ENCODE results near the gene MT1M.
A peak's percentile ranks its signal among the peaks of the same experiment; 100 is the strongest.

MT1M gene

GRCh38 chr16:56625943-56626654 lies 6.4 kb upstream of the MT1M start:
- no peak for DNase-seq (ENCODE audit: low read depth in 1 of 2, low spot score in 1 of 2)

GRCh38 chr16:56626685-56627084 lies 5.8 kb upstream of the MT1M start:
- no peak for DNase-seq (ENCODE audit: low read depth in 1 of 2, low spot score in 1 of 2)

- DNase-seq (ENCODE audit: low read depth in 1 of 2, low spot score in 1 of 2) = no peak
These were observed 3.7 kb upstream of the MT1M start for GRCh38 chr16:56628486-56629350.

- DNase-seq (ENCODE audit: low read depth in 1 of 2, low spot score in 1 of 2) = no peak
These were observed 2.9 kb upstream of the MT1M start for GRCh38 chr16:56629531-56629930.

- no peak for DNase-seq (ENCODE audit: low read depth in 1 of 2, low spot score in 1 of 2)
These were observed 2.3 kb upstream of the MT1M start for GRCh38 chr16:56630134-56630533.

GRCh38 chr16:56631197-56631596 lies 1.3 kb upstream of the MT1M start:
- DNase-seq (ENCODE audit: low read depth in 1 of 2, low spot score in 1 of 2) = no peak

GRCh38 chr16:56631832-56632155 lies 665 bp upstream of the MT1M start:
- DNase-seq (ENCODE audit: low read depth in 1 of 2, low spot score in 1 of 2) = no peak

GRCh38 chr16:56632848-56633365 lies 448 bp downstream of the MT1M start:
- DNase-seq (ENCODE audit: low read depth in 1 of 2, low spot score in 1 of 2) = no peak

- DNase-seq (ENCODE audit: low read depth in 1 of 2, low spot score in 1 of 2) = no peak
These were observed 1.1 kb downstream of the MT1M start for GRCh38 chr16:56633535-56633934.

- DNase-seq (ENCODE audit: low read depth in 1 of 2, low spot score in 1 of 2) = no peak
These were observed 2.4 kb downstream of the MT1M start for GRCh38 chr16:56634715-56635440.

GRCh38 chr16:56635441-56635967 lies 3.0 kb downstream of the MT1M start:
- DNase-seq (ENCODE audit: low read depth in 1 of 2, low spot score in 1 of 2) = no peak

- no peak for DNase-seq (ENCODE audit: low read depth in 1 of 2, low spot score in 1 of 2)
These were observed 4.4 kb downstream of the MT1M start for GRCh38 chr16:56636616-56637413.

GRCh38 chr16:56637814-56638750 lies 5.6 kb downstream of the MT1M start, which contains the start of gene MT1A:
MT1A (plus strand) TSS chr16:56638666; CDS start chr16:56638739, 73 bp downstream.
- DNase-seq (ENCODE audit: low read depth in 1 of 2, low spot score in 1 of 2) = no peak

GRCh38 chr16:56639045-56639444 lies 6.6 kb downstream of the MT1M start:
- no peak for DNase-seq (ENCODE audit: low read depth in 1 of 2, low spot score in 1 of 2)

- DNase-seq (ENCODE audit: low read depth in 1 of 2, low spot score in 1 of 2) = no peak
These were observed 7.6 kb downstream of the MT1M start for GRCh38 chr16:56640076-56640475.

- DNase-seq (ENCODE audit: low read depth in 1 of 2, low spot score in 1 of 2) = no peak
These were observed 8.7 kb downstream of the MT1M start for GRCh38 chr16:56641166-56641565.

GRCh38 chr16:56643080-56643778 lies 10.8 kb downstream of the MT1M start:
- DNase-seq (ENCODE audit: low read depth in 1 of 2, low spot score in 1 of 2) = peak in 1 of 2 donors; percentile 56

- no peak for DNase-seq (ENCODE audit: low read depth in 1 of 2, low spot score in 1 of 2)
These were observed 11.4 kb downstream of the MT1M start for GRCh38 chr16:56643833-56644232.

GRCh38 chr16:56645311-56645710 lies 12.9 kb downstream of the MT1M start:
- no peak for DNase-seq (ENCODE audit: low read depth in 1 of 2, low spot score in 1 of 2)

All from activated CD4-positive, alpha-beta T cell treated with anti-CD3 and anti-CD28 coated beads, Interleukin-2, amount 50 U/mL, for 24 hours (primary cell).